HEK293T (cell line): ENCODE measurements around the gene VAV2.

Experiments used
- ARNT ChIP-seq: fragments of 450-650 bp; IDR thresholded peaks from 2 replicates; pipeline ENCODE4 v1.6.1; 2017; ENCODE audit warnings: mild to moderate bottlenecking
- ELF4 ChIP-seq: fragments of 450-650 bp; IDR thresholded peaks from 2 replicates; pipeline ENCODE4 v1.6.1; 2017; ENCODE audit warnings: antibody characterized with exemption
- HDGF ChIP-seq: fragments of 450-650 bp; IDR thresholded peaks from 2 replicates; pipeline ENCODE4 v1.6.1; 2017; ENCODE audit warnings: antibody characterized with exemption, borderline replicate concordance
- SP1 ChIP-seq: fragments of 450-650 bp; IDR thresholded peaks from 2 replicates; pipeline ENCODE4 v1.6.1; 2017
- SUZ12 ChIP-seq: fragments of 450-650 bp; IDR thresholded peaks from 2 replicates; pipeline ENCODE4 v1.6.1; 2016; ENCODE audit warnings: mild to moderate bottlenecking
- TARDBP ChIP-seq: fragments of 450-650 bp; IDR thresholded peaks from 2 replicates; pipeline ENCODE4 v1.6.1; 2016

GRCh38 chr9:133742849-133743444 lies 249.2 kb downstream of the VAV2 start:
- TF ChIP-seq SP1 (no peak), ARNT (no peak), SUZ12 (no peak), HDGF (no peak), TARDBP (no peak), ELF4 (no peak)
